Activated T-cell treated with anti-CD3 and anti-CD28 coated beads, Interleukin-2, amount 50 U/mL, for 4 hours (primary cell): ENCODE measurements around the gene DDTL. TPM values are rescaled to one million over a fixed set of nuclear protein-coding genes. Genes with fewer than 3 reads are reported as not detected.
"Not testable (repeated sequence)": the region's sequence is repeated elsewhere in the genome, so short reads cannot be mapped to it uniquely, and the experiment has no call there.

ENCODE experiments used
- ATAC-seq, 2 donors: fragments of 200-7000 bp; cut with Tn5 transposase; one replicate each; pipeline ENCODE4 v1.10.0; 2021
- DNase-seq: peaks from one replicate; pipeline ENCODE4 v3.0.0-alpha.2; 2020
- H3K27me3 Mint-ChIP-seq: one replicate; pipeline ENCODE4 v1.8.0; 2021; ENCODE audit warnings: low read depth, mixed read lengths
- H3K36me3 Mint-ChIP-seq: one replicate; pipeline ENCODE4 v1.8.0; 2022; ENCODE audit warnings: mixed read lengths; ENCODE audit not compliant: insufficient read depth
- H3K4me1 Mint-ChIP-seq: one replicate; pipeline ENCODE4 v1.8.0; 2021; ENCODE audit warnings: low read depth, mixed read lengths
- H3K4me3 Mint-ChIP-seq: one replicate; pipeline ENCODE4 v1.8.0; 2021; ENCODE audit warnings: mild to moderate bottlenecking, moderate library complexity, mixed read lengths
- H3K9me3 Mint-ChIP-seq: one replicate; pipeline ENCODE4 v1.8.0; 2021; ENCODE audit warnings: mixed read lengths
- total RNA-seq, 3 donors: library from RNA; stranded (reverse); gene quantifications; one replicate each; pipeline ENCODE4 v1.2.1, GENCODE V29; 2021

Gene DDTL
- total RNA-seq, 3 donors from 2014 or later: 2.2 to 3.0 TPM; not detected in 1

DNA sequence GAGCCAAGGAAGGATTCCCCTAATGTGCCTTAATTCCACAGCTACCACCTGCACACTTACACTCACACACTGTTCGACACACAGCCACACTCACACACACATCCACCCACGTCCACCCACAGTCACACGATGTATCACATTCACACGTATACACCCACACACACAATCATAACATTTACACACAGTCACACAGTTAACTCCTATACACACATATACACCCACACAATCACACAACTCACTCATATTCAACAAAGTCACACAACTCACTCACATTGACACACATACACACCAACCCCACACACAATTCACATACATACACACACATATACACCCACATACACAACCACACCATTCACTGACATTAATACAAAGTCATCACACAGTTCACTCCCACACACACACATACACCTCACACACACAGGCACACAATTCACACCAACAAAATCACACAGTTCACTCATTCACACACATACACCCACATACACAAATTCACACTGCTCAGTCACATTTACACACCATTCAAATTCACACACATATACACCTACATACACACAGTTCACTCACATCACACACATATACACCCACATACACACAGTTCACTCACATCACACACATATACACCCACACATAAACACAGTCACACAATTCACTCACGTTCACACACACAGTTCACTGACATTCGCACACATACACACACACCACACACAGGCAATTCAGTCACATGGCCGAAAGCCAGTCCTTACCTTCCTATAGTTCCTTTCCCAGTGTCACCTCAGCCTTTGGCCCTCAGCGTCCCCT is 12.3 kb upstream of the DDTL start:
- H3K4me3 Mint-ChIP-seq, H3K36me3 Mint-ChIP-seq, H3K4me1 Mint-ChIP-seq, H3K27me3 Mint-ChIP-seq, H3K9me3 Mint-ChIP-seq, DNase-seq, ATAC-seq: not testable (repeated sequence)

DNA sequence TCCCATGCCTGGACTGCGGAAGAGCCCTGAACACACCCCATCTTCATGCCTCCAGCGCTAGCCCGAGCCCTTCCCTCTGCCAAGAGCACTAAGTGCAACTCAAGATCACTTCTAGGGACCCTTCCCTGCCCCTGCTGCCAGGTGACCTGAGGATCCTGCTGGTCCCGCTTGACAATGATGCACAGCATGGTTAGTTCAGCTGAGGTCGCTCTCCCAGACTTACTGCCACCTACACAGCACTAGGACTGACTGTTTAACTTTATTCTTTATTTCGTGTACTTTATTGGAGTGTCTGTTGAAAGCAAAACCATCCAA is 11.7 kb upstream of the DDTL start:
- H3K36me3 Mint-ChIP-seq, DNase-seq, H3K9me3 Mint-ChIP-seq, H3K27me3 Mint-ChIP-seq, H3K4me1 Mint-ChIP-seq, ATAC-seq, H3K4me3 Mint-ChIP-seq: not testable (repeated sequence)

DNA sequence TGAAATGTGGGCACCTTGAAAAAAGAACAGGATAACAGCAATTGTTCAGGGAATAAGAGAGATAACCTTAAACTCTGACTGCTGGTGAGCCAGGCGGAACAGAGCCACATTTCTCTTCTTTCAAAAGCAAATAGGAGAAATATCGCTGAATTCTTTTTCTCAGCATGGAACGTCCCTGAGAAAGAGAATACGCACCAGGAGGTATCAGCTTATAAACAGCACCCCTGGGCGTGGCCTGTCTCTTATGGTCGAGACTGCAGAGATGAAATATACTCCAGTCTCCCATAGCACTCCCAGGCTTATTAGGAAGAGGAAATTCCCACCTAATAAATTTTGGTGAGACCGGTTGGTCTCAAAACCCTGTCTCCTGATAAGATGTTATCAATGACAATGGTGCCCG is 10.8 kb upstream of the DDTL start:
- not testable (repeated sequence) for ATAC-seq, H3K9me3 Mint-ChIP-seq, H3K4me3 Mint-ChIP-seq, H3K27me3 Mint-ChIP-seq, H3K4me1 Mint-ChIP-seq, DNase-seq, H3K36me3 Mint-ChIP-seq

DNA sequence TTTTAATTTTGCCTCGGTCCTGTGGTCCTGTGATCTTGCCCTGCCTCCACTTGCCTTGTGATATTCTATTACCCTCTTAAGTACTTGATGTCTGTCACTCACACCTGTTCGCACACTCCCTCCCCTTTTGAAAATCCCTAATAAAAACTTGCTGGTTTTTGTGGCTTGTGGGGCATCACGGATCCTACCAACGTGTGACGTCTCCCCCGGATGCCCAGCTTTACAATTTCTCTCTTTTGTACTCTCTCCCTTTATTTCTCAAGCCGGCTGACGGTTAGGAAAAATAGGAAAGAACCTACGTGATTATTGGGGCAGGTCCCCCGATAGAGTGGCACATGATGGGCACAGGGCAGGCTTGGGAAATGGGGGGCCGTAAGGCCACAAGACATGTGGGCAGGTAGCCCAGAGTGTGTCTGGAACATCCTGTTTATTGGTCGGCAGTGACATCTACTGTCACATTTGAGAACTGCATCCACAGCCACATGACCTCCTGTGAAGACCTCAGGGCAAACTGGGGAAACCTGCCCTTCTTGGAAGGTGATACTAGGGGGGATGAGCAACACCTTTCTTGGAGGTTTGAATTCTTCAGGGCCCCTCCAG is 10.3 kb upstream of the DDTL start:
- DNase-seq: peak; percentile 73
- H3K9me3 Mint-ChIP-seq, H3K4me3 Mint-ChIP-seq, H3K27me3 Mint-ChIP-seq, H3K36me3 Mint-ChIP-seq, H3K4me1 Mint-ChIP-seq: not testable (repeated sequence)
- peak; percentile 91 to 94 for ATAC-seq

DNA sequence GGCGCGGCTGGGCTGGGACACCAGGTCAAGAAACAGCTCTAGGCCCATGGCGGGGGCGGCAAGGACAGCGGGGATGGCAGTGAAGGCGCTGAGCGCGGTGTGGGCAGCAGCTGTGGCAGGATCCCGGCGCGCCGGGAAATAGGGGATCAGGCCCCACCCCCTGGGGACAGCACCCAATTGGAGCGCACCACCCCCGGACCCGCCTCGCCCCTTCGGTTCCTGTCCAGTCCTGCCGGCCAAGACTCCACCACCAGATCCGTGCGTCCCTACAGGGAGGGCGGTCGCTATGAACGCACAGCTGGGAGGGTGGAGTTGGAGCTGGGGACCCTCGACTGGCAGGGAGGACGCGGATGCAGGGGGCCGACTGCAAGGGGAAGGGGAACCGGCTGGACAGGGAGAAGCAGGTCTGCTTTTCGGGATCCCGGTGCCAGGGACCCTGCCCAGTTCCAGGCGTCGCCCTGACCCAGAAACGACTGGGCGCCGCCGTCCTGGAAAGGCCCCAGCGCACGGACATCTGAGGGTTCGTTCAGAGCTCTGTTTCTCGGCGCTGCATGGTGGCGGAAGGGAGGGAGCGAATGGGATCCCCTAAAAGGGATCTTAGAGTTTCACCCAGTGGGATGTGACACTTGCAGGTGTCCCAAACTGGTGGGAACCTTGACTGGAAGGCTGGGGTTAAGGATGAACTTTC is 5.5 kb upstream of the DDTL start, which contains the start of gene GSTT2B:
Gene GSTT2B, minus strand, starts transcription at position 112 of the 688 bp plus-strand sequence. Its CDS starts 64 bp downstream, at position 48.
- not testable (repeated sequence) for DNase-seq, H3K4me3 Mint-ChIP-seq, H3K36me3 Mint-ChIP-seq, ATAC-seq, H3K4me1 Mint-ChIP-seq, H3K9me3 Mint-ChIP-seq, H3K27me3 Mint-ChIP-seq

DNA sequence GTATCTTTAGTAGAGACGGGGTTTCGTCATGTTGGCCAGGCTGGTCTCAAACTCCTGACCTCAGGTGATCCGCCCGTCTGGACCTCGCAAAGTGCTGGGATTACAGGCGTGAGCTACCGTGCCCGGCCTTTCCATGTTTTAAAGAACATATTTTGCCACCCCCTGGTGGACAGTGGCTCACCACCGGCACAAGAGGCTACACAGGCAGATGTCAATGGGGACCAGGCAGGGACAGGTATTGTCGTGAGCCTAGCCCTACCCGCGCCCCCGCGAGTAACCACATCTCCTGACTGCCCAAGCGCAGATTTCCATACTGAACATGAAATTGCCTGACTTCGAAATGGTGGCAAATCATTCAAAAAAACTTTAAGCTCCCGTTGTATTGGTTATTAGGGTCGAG is 594 bp upstream of the DDTL start:
- H3K4me3 Mint-ChIP-seq, H3K9me3 Mint-ChIP-seq, DNase-seq, H3K27me3 Mint-ChIP-seq: not testable (repeated sequence)
- peak; percentile 16 to 21 for ATAC-seq
- peaks cover 17% of the 10 kb centered on the region for H3K36me3 Mint-ChIP-seq
- H3K4me1 Mint-ChIP-seq: peaks cover 20% of the 10 kb centered on the region

DNA sequence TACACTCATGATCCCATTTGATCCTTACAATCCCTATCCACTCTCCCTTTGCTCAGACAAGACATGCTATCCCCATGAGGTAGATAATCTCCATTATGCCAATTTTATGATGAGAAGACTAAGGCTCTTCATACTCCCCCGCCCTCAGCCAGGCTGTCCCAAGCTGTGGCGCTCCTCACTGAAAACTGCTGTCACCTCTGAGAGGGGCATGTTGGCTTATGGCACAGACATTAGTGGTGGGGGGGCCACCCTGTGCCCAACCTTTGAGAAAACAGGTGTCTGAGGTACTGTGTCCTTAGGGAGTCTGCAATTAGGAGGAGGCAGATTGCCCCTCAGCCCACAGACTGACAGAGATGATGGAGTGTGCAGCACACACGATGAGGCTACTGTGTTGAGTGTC is 2.4 kb downstream of the DDTL start:
- peaks cover 25% of the 10 kb centered on the region for H3K4me1 Mint-ChIP-seq
- H3K27me3 Mint-ChIP-seq: no peaks in the 10 kb centered on the region
- no peaks in the 10 kb centered on the region for H3K9me3 Mint-ChIP-seq
- DNase-seq: no peak
- H3K4me3 Mint-ChIP-seq: peak overlapping the region; percentile 57
- no peak for ATAC-seq
- peaks cover 20% of the 10 kb centered on the region for H3K36me3 Mint-ChIP-seq

DNA sequence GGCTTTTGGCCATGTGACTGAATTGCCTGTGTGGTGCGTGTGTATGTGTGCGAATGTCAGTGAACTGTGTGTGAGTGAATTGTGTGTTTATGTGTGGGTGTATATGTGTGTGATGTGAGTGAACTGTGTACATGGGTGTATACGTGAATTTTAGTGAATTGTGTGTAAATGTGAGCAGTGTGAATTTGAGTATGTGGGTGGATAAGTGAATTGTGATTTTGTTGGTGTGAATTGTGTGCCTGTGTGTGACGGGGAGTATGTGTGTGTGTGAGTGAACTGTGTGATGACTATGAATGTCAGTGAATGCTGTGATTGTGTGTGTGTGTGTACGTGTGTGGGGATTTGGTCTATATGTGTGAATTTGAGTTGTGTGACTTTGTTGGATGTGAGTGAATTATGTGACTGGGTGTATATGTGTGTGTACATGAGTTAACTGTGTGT is 3.5 kb downstream of the DDTL start:
- DNase-seq (no peak), ATAC-seq (no peak)
- H3K4me3 Mint-ChIP-seq: peak overlapping the region; percentile 27
- H3K4me1 Mint-ChIP-seq: peaks cover 25% of the 10 kb centered on the region
- H3K9me3 Mint-ChIP-seq: no peaks in the 10 kb centered on the region
- H3K36me3 Mint-ChIP-seq: peaks cover 20% of the 10 kb centered on the region
- no peaks in the 10 kb centered on the region for H3K27me3 Mint-ChIP-seq

DNA sequence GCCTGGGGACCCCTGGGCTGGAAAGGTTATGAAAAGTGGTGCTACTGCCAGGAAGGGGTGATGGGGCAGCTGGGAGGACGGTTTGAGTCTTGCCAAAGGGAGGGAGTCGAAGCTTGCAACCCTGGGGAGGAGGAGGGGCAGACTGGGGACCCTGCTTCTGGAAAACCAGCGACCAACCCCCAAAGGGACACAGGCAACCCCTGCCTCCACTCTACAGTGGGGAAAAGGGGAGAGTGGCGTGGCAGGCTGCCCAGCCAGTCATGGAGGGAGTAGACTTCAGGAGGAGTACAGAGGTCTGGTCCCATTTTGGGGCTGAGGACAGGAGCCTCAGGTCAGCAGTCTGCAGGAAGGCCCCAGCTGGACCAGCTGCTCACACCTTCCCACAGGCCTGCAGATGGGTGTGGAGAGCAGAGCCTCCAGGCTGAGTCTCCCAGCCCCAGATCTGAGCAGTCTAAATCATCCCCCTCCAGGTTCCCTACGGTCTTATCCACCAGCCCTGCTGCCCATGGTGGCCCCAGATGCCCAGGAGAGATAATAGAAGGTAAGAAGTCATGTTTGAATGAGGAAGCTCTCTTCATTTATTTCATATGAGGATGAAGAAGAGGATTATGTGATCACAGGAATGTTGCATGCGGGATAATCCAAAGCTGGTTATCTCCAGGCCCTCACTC is 4.3 kb downstream of the DDTL start:
- ATAC-seq (no peak), DNase-seq (no peak)
- Mint-ChIP-seq H3K27me3 (no peaks in the 10 kb centered on the region), H3K9me3 (no peaks in the 10 kb centered on the region), H3K4me1 (peaks cover 25% of the 10 kb centered on the region), H3K4me3 (peak overlapping the region; percentile 27), H3K36me3 (peaks cover 20% of the 10 kb centered on the region)

DNA sequence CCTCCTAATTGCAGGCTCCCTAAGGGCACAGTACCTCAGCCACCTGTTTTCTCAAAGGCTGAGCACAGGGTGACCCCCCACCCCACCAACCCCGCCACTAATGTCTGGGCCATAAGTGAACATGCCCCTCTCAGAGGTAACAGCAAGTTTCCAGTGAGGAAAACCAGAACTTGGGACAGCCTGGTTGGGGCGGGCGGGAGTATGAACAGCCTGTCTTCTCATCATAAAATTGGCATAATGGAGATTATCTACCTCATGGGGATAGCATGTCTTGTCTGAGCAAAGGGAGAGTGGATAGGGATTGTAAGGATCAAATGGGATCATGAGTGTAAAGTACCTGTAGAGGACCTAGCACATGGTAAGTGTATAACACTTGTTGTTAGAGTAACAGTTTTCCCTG is 5.2 kb downstream of the DDTL start:
- peaks cover 25% of the 10 kb centered on the region for H3K4me1 Mint-ChIP-seq
- H3K4me3 Mint-ChIP-seq, H3K27me3 Mint-ChIP-seq, ATAC-seq, DNase-seq, H3K9me3 Mint-ChIP-seq: not testable (repeated sequence)
- peaks cover 20% of the 10 kb centered on the region for H3K36me3 Mint-ChIP-seq

DNA sequence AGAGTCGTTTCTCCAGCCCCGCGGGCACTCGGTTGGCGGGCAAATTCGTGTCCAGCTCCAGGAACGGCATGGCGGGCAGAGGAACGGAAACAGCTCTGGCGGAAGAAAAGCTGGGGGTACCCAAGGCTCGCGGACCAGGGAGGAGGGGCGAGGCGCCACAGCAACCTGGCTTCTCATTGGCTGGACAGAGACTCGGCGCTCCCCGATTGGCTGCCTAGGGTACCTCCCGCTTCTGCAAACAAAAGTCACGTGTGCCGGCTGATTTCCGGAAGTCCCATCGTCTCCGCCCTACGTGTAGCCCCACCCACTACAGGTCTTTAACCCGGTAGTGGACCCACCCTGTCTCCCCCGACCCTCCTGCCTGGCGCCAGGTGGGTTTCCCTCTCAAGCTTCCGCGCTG is 7.7 kb downstream of the DDTL start, which contains the start of gene DDT:
Gene DDT, minus strand, starts transcription at position 97 of the 400 bp plus-strand sequence. Its CDS starts 27 bp downstream, at position 70.
- peaks cover 16% of the 10 kb centered on the region for H3K36me3 Mint-ChIP-seq
- ATAC-seq: peak; percentile 96 to 97
- DNase-seq, H3K4me3 Mint-ChIP-seq, H3K27me3 Mint-ChIP-seq, H3K9me3 Mint-ChIP-seq: not testable (repeated sequence)
- H3K4me1 Mint-ChIP-seq: peaks cover 20% of the 10 kb centered on the region

DNA sequence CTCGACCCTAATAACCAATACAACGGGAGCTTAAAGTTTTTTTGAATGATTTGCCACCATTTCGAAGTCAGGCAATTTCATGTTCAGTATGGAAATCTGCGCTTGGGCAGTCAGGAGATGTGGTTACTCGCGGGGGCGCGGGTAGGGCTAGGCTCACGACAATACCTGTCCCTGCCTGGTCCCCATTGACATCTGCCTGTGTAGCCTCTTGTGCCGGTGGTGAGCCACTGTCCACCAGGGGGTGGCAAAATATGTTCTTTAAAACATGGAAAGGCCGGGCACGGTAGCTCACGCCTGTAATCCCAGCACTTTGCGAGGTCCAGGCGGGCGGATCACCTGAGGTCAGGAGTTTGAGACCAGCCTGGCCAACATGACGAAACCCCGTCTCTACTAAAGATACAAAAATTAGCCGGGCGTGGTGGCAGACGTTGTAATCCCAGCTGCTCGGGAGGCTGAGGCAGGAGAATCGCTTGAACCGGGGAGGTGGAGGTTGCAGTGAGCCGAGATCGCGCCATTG is 8.2 kb downstream of the DDTL start:
- not testable (repeated sequence) for H3K9me3 Mint-ChIP-seq, H3K4me3 Mint-ChIP-seq, H3K27me3 Mint-ChIP-seq, DNase-seq
- Mint-ChIP-seq H3K4me1 (peaks cover 17% of the 10 kb centered on the region), H3K36me3 (peaks cover 14% of the 10 kb centered on the region)
- peak in 1 of 2 donors; percentile 16 for ATAC-seq

DNA sequence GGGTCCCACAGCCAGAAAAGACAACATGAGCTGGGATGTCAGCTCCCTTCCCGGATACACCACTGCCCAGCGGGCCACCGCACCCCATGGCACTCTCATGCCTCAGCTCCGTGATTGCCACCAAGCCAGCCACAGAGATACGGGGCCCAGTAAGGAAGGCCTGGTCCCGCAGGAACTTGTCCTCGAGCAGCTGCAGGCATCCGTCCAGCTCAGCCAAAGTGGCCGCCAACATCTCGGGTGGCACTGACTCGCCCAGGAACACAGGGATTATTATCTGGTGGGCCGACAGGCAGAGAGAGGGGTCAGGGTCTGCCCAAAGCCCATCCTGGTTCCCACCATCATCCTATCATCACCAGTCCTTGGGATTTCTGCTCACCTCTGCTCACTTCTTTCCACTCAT is 10.6 kb downstream of the DDTL start:
- not testable (repeated sequence) for H3K4me3 Mint-ChIP-seq, DNase-seq, H3K4me1 Mint-ChIP-seq, H3K27me3 Mint-ChIP-seq, ATAC-seq, H3K36me3 Mint-ChIP-seq, H3K9me3 Mint-ChIP-seq

DNA sequence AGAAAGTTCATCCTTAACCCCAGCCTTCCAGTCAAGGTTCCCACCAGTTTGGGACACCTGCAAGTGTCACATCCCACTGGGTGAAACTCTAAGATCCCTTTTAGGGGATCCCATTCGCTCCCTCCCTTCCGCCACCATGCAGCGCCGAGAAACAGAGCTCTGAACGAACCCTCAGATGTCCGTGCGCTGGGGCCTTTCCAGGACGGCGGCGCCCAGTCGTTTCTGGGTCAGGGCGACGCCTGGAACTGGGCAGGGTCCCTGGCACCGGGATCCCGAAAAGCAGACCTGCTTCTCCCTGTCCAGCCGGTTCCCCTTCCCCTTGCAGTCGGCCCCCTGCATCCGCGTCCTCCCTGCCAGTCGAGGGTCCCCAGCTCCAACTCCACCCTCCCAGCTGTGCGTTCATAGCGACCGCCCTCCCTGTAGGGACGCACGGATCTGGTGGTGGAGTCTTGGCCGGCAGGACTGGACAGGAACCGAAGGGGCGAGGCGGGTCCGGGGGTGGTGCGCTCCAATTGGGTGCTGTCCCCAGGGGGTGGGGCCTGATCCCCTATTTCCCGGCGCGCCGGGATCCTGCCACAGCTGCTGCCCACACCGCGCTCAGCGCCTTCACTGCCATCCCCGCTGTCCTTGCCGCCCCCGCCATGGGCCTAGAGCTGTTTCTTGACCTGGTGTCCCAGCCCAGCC is 13.0 kb downstream of the DDTL start, which contains the start of gene GSTT2:
Gene GSTT2, plus strand, starts transcription at position 578 of the 684 bp plus-strand sequence.
- H3K27me3 Mint-ChIP-seq, DNase-seq, H3K4me3 Mint-ChIP-seq, H3K9me3 Mint-ChIP-seq, ATAC-seq, H3K4me1 Mint-ChIP-seq, H3K36me3 Mint-ChIP-seq: not testable (repeated sequence)
